HL-60 (cell line): Measurements from ENCODE around the gene CANT1.
"Not testable (repeated sequence)": the region's sequence is repeated elsewhere in the genome, so short reads cannot be mapped to it uniquely, and the experiment has no call there.

Source experiments
- DNase-seq, 2 experiments: peaks; one replicate each; pipeline ENCODE4 v3.0.0-alpha.2; 2010 to 2020; ENCODE audit warnings: low read depth in 1 of 2, low spot score in 1 of 2
- H3K27ac ChIP-seq: fragments of 250-450 bp; sonication (Bioruptor Pico); replicated peaks from 2 replicates; pipeline ENCODE4 v1.5.1; 2020; ENCODE audit warnings: mild to moderate bottlenecking, moderate library complexity
- H3K27me3 ChIP-seq: fragments of 250-450 bp; sonication (Bioruptor Pico); 2 replicates; pipeline ENCODE4 v1.5.1; 2021; ENCODE audit warnings: mild to moderate bottlenecking, moderate library complexity; ENCODE audit not compliant: insufficient read depth, poor library complexity, severe bottlenecking
- H3K4me3 ChIP-seq: replicated peaks from 2 replicates; pipeline ENCODE4 v1.5.1; 2011; ENCODE audit warnings: mild to moderate bottlenecking, control low read depth, low read length; ENCODE audit not compliant: insufficient read depth
- CTCF ChIP-seq: IDR thresholded peaks from one replicate; pipeline ENCODE4 v1.5.1; 2011; ENCODE audit warnings: low read length, control low read depth, inconsistent platforms; ENCODE audit not compliant: insufficient read depth
- GABPA ChIP-seq: IDR thresholded peaks from 2 replicates; pipeline ENCODE4 v1.6.1; 2012; ENCODE audit warnings: low read depth
- POLR2AphosphoS5 ChIP-seq: IDR thresholded peaks from 2 replicates; pipeline ENCODE4 v1.6.1; 2012; ENCODE audit warnings: low read depth
- REST ChIP-seq: IDR thresholded peaks from 2 replicates; pipeline ENCODE4 v1.6.1; 2012; ENCODE audit warnings: low read depth; ENCODE audit not compliant: insufficient replicate concordance
- SPI1 ChIP-seq: IDR thresholded peaks from 2 replicates; pipeline ENCODE4 v1.6.1; 2012; ENCODE audit warnings: low read depth, mild to moderate bottlenecking, borderline replicate concordance

CANT1 gene

GRCh38 chr17:78966123-78966813 is 43.3 kb downstream of the CANT1 start:
- no peaks in the 10 kb centered on the region for H3K27me3 ChIP-seq
- H3K4me3 ChIP-seq, result no peak overlapping the region
- TF ChIP-seq CTCF, result no peak
- no peak for TF ChIP-seq REST
- no peak for TF ChIP-seq GABPA
- TF ChIP-seq POLR2AphosphoS5, result no peak
- no peak for TF ChIP-seq SPI1
- DNase-seq, result no peak
- H3K27ac ChIP-seq, result no peak overlapping the region

GRCh38 chr17:78965491-78965924 is 44.1 kb downstream of the CANT1 start:
- no peak for DNase-seq
- TF ChIP-seq CTCF (no peak), POLR2AphosphoS5 (no peak), REST (no peak)
- Histone ChIP-seq H3K27ac (no peak overlapping the region), H3K27me3 (no peaks in the 10 kb centered on the region), H3K4me3 (no peak overlapping the region)

- no peak for DNase-seq
- TF ChIP-seq GABPA, result no peak
- TF ChIP-seq POLR2AphosphoS5, result no peak
- TF ChIP-seq SPI1, result no peak
- TF ChIP-seq CTCF, result no peak
- no peak for TF ChIP-seq REST
- no peaks in the 10 kb centered on the region for H3K27me3 ChIP-seq
- H3K4me3 ChIP-seq, result no peak overlapping the region
- no peak overlapping the region for H3K27ac ChIP-seq
Measured at GRCh38 chr17:78963378-78963777, 46.2 kb downstream of the CANT1 start.

GRCh38 chr17:78962984-78963348 is 46.6 kb downstream of the CANT1 start:
- not testable (repeated sequence) for H3K4me3 ChIP-seq, DNase-seq, H3K27ac ChIP-seq, H3K27me3 ChIP-seq
